Measurements from ENCODE around the gene PAX7. TPM values are rescaled to one million over a fixed set of nuclear protein-coding genes. Genes with fewer than 3 reads are reported as not detected.

Gene PAX7
- total RNA-seq, 4 donors from 2014 or later, result not detected

DNA sequence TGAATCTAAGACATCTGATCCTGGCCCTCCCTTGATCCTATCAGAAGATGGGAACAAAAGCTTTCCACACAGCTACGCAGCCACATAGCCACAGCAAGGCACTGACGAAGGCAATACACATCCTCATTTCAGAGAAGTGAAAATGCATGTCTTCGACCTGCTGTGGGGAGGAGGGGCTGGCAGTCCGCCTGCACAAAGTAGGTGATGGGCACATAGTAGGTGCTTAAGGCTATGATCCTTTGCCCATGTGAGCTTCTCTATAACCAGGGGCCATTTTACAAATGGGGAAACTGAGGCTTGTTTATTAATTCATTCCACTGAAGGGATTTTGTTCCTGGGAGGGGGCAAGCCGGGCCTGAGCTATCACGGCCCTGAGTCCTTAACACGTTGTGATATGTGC lies 94.2 kb downstream of the PAX7 start:
- DNase-seq (ENCODE audit: low spot score in 2 of 2), result no peak
- Histone ChIP-seq H3K4me1 (no peaks in the 10 kb centered on the region), H3K4me3 (no peak overlapping the region), H3K9me3 (no peaks in the 10 kb centered on the region), H3K36me3 (no peaks in the 10 kb centered on the region), H3K27ac (no peak overlapping the region), H3K27me3 (peaks cover 0 to 75% of the 10 kb centered on the region in 2 donors)
- WGBS, 2 donors, result 39 to 46% methylated on average over 7 of the region's 7 CpGs
- TF ChIP-seq EP300 (IDR thresholded peaks at IDR 0.05) (no peak), CTCF (IDR thresholded peaks at IDR 0.05) (no peak), POLR2A (IDR thresholded peaks at IDR 0.05) (no peak)

DNA sequence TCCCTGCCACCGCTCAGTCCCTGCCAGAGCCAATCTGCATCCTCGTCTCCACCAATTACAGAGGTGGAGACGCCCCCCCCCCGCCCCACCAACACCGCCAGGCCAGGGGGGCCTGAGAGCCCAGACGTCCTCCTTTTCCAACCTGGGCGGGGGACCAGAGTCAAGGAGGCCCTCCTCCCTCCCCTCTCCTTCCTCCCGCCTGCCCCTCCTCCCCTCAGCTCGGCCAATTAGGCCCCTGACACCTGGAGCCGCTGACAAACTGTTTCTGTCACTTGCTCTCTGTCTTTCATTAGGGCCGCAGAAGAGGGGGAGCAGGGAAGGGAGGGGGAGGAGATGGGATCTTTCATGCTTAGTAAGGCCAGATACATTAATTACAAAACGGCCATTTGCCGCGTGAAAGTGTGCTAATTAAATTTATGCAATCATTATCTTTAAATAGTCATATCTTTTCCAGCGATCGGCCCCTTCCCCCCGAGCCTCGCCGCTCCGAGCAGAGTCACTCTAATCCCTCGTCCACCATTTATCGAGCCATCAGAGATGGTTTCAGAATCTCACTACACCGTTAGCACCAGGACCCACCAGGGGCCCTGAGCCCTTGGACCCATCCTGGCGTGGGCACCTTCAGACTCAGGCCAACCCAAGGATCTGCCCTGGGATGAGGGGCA lies 94.7 kb downstream of the PAX7 start:
- H3K27ac ChIP-seq, result no peak overlapping the region
- H3K9me3 ChIP-seq, result no peaks in the 10 kb centered on the region
- H3K36me3 ChIP-seq, result no peaks in the 10 kb centered on the region
- 33 to 43% methylated on average over 22 to 23 of the region's 24 CpGs for WGBS, 2 donors
- no peak for TF ChIP-seq CTCF (IDR thresholded peaks at IDR 0.05)
- no peak for TF ChIP-seq EP300 (IDR thresholded peaks at IDR 0.05)
- TF ChIP-seq POLR2A (IDR thresholded peaks at IDR 0.05), result no peak
- H3K4me1 ChIP-seq, result no peaks in the 10 kb centered on the region
- H3K4me3 ChIP-seq, result no peak overlapping the region
- peaks cover 0 to 69% of the 10 kb centered on the region in 2 donors for H3K27me3 ChIP-seq
- DNase-seq (ENCODE audit: low spot score in 2 of 2), result no peak

- Histone ChIP-seq H3K9me3 (no peaks in the 10 kb centered on the region), H3K36me3 (no peaks in the 10 kb centered on the region), H3K4me3 (no peak overlapping the region), H3K27me3 (peaks cover 0 to 65% of the 10 kb centered on the region in 2 donors), H3K27ac (no peak overlapping the region), H3K4me1 (no peaks in the 10 kb centered on the region)
- no peak for DNase-seq (ENCODE audit: low spot score in 2 of 2)
- WGBS, 2 donors, result 42 to 55% methylated on average over 4 of the region's 4 CpGs
- no peak for TF ChIP-seq EP300 (IDR thresholded peaks at IDR 0.05)
- TF ChIP-seq POLR2A (IDR thresholded peaks at IDR 0.05), result no peak
- TF ChIP-seq CTCF (IDR thresholded peaks at IDR 0.05), result no peak
Observed at GRCh38 chr1:18726368-18726767, 95.7 kb downstream of the PAX7 start.

DNA sequence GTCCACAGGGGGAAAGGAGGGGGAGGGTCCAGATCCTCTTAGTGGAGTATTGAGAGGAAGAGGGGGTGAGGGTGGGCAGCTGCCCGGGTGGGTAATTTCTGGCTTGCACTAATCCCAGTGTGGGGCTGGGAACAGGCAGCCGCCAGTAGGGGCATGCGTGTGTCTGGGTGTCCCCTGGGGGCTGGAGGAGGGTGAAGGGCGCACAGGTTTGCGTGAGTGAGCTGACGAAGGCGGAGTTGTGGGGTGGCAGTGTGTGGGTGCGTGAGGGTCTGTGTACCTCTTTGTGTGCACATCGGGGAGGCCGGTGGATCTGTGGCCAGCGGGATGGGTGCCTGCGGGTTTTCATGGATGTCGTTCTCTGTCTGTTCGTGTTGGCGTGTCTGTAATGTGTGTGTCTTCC lies 97.3 kb downstream of the PAX7 start:
- Histone ChIP-seq H3K27ac (no peak overlapping the region), H3K27me3 (peaks cover 0 to 68% of the 10 kb centered on the region in 2 donors), H3K9me3 (no peaks in the 10 kb centered on the region), H3K4me1 (no peaks in the 10 kb centered on the region), H3K4me3 (no peak overlapping the region), H3K36me3 (no peaks in the 10 kb centered on the region)
- no peak for TF ChIP-seq POLR2A (IDR thresholded peaks at IDR 0.05)
- TF ChIP-seq EP300 (IDR thresholded peaks at IDR 0.05), result no peak
- TF ChIP-seq CTCF (IDR thresholded peaks at IDR 0.05), result no peak
- WGBS, 2 donors, result 62 to 68% methylated on average over 15 of the region's 15 CpGs
- no peak for DNase-seq (ENCODE audit: low spot score in 2 of 2)

GRCh38 chr1:18730321-18730720 lies 99.7 kb downstream of the PAX7 start:
- Histone ChIP-seq H3K36me3 (no peaks in the 10 kb centered on the region), H3K4me1 (no peaks in the 10 kb centered on the region), H3K27ac (no peak overlapping the region), H3K9me3 (no peaks in the 10 kb centered on the region), H3K27me3 (peaks cover 0 to 64% of the 10 kb centered on the region in 2 donors), H3K4me3 (no peak overlapping the region)
- TF ChIP-seq EP300 (IDR thresholded peaks at IDR 0.05) (no peak), POLR2A (IDR thresholded peaks at IDR 0.05) (no peak), CTCF (IDR thresholded peaks at IDR 0.05) (no peak)
- WGBS, 2 donors, result 28 to 35% methylated on average over 8 of the region's 8 CpGs
- DNase-seq (ENCODE audit: low spot score in 2 of 2), result no peak
